SK-N-SH (cell line): Measurements from ENCODE around the gene R3HCC1L. TPM values are rescaled to one million over a fixed set of nuclear protein-coding genes. Genes with fewer than 3 reads are reported as not detected.

Experiments used
- CTCF ChIA-PET: fragments of 300-600, 350-600 bp; formaldehyde crosslinking; extraction: SDS; loops from one replicate; lab custom pipeline; 2021; lab: Yijun Ruan, JAX
- POLR2A ChIA-PET: fragments of 350-600 bp; sonication (Branson Sonifier 250); formaldehyde crosslinking; extraction: SDS; loops from one replicate; lab custom pipeline; 2020; ENCODE audit warnings: antibody characterized with exemption, inconsistent platforms; lab: Yijun Ruan, JAX
- DNase-seq: peaks from one replicate; pipeline ENCODE4 v3.0.0; 2012
- H2AFZ ChIP-seq: fragments of 200-600 bp; sonication (generic); 2 replicates; pipeline ENCODE4 v1.8.1; 2016; ENCODE audit warnings: antibody characterized with exemption, mild to moderate bottlenecking, low read depth
- H3F3A ChIP-seq: fragments of 200-600 bp; sonication (generic); replicated peaks from 2 replicates; pipeline ENCODE3; 2016; ENCODE audit warnings: antibody characterized with exemption, mild to moderate bottlenecking; ENCODE audit not compliant: insufficient read depth
- H3K27ac ChIP-seq, 2 experiments: fragments of 200-500 bp in 1 of 2; fragments of 200-600 bp in 1 of 2; sonication (Bioruptor generic) in 1 of 2; sonication (generic), shearing (Covaris generic) in 1 of 2; 2 replicates each; pipeline versions ENCODE4 v1.5.1 to v1.6.1; 2014 to 2016; ENCODE audit warnings: low read depth in 2 of 2, inconsistent platforms in 1 of 2, low read length in 1 of 2, mild to moderate bottlenecking in 1 of 2, mixed read lengths in 1 of 2
- H3K27me3 ChIP-seq: fragments of 200-600 bp; sonication (generic), shearing (Covaris generic); 2 replicates; pipeline ENCODE4 v1.6.1; 2016; ENCODE audit warnings: mixed run types; ENCODE audit not compliant: insufficient read depth
- H3K36me3 ChIP-seq, 2 experiments: fragments of 200-500 bp in 1 of 2; fragments of 200-600 bp in 1 of 2; sonication (Bioruptor generic) in 1 of 2; sonication (generic) in 1 of 2; replicated peaks in 1 of 2; 2 replicates each; pipeline versions ENCODE3 to v1.5.1; 2014 to 2016; ENCODE audit warnings: low read length in 1 of 2, mild to moderate bottlenecking in 1 of 2; ENCODE audit not compliant: insufficient read depth in 2 of 2, control insufficient read depth in 1 of 2
- H3K4me1 ChIP-seq, 2 experiments: fragments of 200-500 bp in 1 of 2; fragments of 200-600 bp in 1 of 2; sonication (Bioruptor generic) in 1 of 2; sonication (generic), shearing (Covaris generic) in 1 of 2; 2 replicates each; pipeline versions ENCODE4 v1.5.1 to v1.6.1; 2014 to 2016; ENCODE audit warnings: low read depth in 1 of 2, low read length in 1 of 2, mixed run types in 1 of 2; ENCODE audit not compliant: insufficient read depth in 2 of 2, control insufficient read depth in 1 of 2
- H3K4me2 ChIP-seq: fragments of 200-600 bp; sonication (generic), shearing (Covaris generic); 2 replicates; pipeline ENCODE4 v1.6.1; 2017; ENCODE audit warnings: mixed run types
- H3K4me3 ChIP-seq, 2 experiments: fragments of 200-500 bp in 1 of 2; fragments of 200-600 bp in 1 of 2; sonication (Bioruptor generic) in 1 of 2; sonication (generic), shearing (Covaris generic) in 1 of 2; 2 replicates each; pipeline versions ENCODE4 v1.5.1 to v1.8.1; 2014 to 2016; ENCODE audit warnings: low read depth in 2 of 2, inconsistent platforms in 1 of 2, low read length in 1 of 2, mild to moderate bottlenecking in 1 of 2, mixed read lengths in 1 of 2, moderate library complexity in 1 of 2
- H3K79me2 ChIP-seq: fragments of 200-600 bp; sonication (generic); 2 replicates; pipeline ENCODE4 v1.8.1; 2017; ENCODE audit warnings: mild to moderate bottlenecking; ENCODE audit not compliant: insufficient read depth
- H3K9ac ChIP-seq: fragments of 200-600 bp; sonication (generic); 2 replicates; pipeline ENCODE4 v1.6.1; 2017; ENCODE audit warnings: mixed run types
- H3K9me2 ChIP-seq: fragments of 200-600 bp; sonication (generic); 2 replicates; pipeline ENCODE4 v1.6.1; 2017; ENCODE audit warnings: mixed run types
- H3K9me3 ChIP-seq: fragments of 200-600 bp; sonication (generic); 2 replicates; pipeline ENCODE4 v1.6.1; 2017; ENCODE audit warnings: mixed run types, mild to moderate bottlenecking, moderate library complexity
- H4K20me1 ChIP-seq: fragments of 200-600 bp; sonication (generic); 2 replicates; pipeline ENCODE4 v1.6.1; 2017; ENCODE audit warnings: mild to moderate bottlenecking, mixed run types; ENCODE audit not compliant: insufficient read depth
- ELF1 ChIP-seq: IDR thresholded peaks from 2 replicates; pipeline ENCODE4 v1.4.0; 2012
- EZH2phosphoT487 ChIP-seq: fragments of 200-600 bp; sonication (generic); IDR thresholded peaks from 2 replicates; pipeline ENCODE4 v1.6.1; 2017; ENCODE audit warnings: low read depth, mixed run types, mild to moderate bottlenecking, antibody characterized with exemption, moderate library complexity, borderline replicate concordance
- FOSL2 ChIP-seq: IDR thresholded peaks from 2 replicates; pipeline ENCODE4 v1.4.0; 2012; ENCODE audit warnings: low read depth, mild to moderate bottlenecking, moderate library complexity, borderline replicate concordance
- FOXJ3 ChIP-seq: sonication (generic); formaldehyde crosslinking; IDR thresholded peaks from 2 replicates; pipeline ENCODE4 v1.5.1; 2020; ENCODE audit warnings: mild to moderate bottlenecking, missing genetic modification reagents
- GABPA ChIP-seq: IDR thresholded peaks from 2 replicates; pipeline ENCODE4 v1.4.0; 2012; ENCODE audit warnings: low read depth, mild to moderate bottlenecking
- JUND ChIP-seq: IDR thresholded peaks from 2 replicates; pipeline ENCODE4 v1.4.0; 2012
- MAX ChIP-seq: IDR thresholded peaks from 2 replicates; pipeline ENCODE4 v1.4.0; 2012; ENCODE audit warnings: low read depth
- NFIC ChIP-seq: IDR thresholded peaks from 2 replicates; pipeline ENCODE4 v1.4.0; 2012; ENCODE audit warnings: borderline replicate concordance
- NRF1 ChIP-seq: IDR thresholded peaks from 2 replicates; pipeline ENCODE4 v1.6.1; 2012; ENCODE audit warnings: low read depth, mild to moderate bottlenecking, low read length
- RAD21 ChIP-seq: IDR thresholded peaks from 2 replicates; pipeline ENCODE4 v1.6.1; 2012; ENCODE audit warnings: mild to moderate bottlenecking, low read length
- REST ChIP-seq: IDR thresholded peaks from 2 replicates; pipeline ENCODE4 v1.6.1; 2012; ENCODE audit warnings: mild to moderate bottlenecking, low read depth, low read length, moderate library complexity
- RFX5 ChIP-seq: IDR thresholded peaks from 2 replicates; pipeline ENCODE4 v1.6.1; 2012; ENCODE audit warnings: mild to moderate bottlenecking, improper control_type of control experiment, low read length
- YY1 ChIP-seq: IDR thresholded peaks from 2 replicates; pipeline ENCODE4 v1.4.0; 2012; ENCODE audit warnings: low read depth, mild to moderate bottlenecking
- WGBS: methylation state at CpG from one replicate; pipeline ENCODE4 v1.1.6; 2017; ENCODE audit warnings: low lambda C conversion rate; 5-methylcytosine and 5-hydroxymethylcytosine counted together
- polyA plus RNA-seq, 3 experiments: library from polyadenylated mRNA; depleted of rRNA; stranded (reverse); fragments of >200 nt; gene quantifications; 2 replicates each; pipeline ENCODE4 v1.2.3, GENCODE V29; 2012
- TF ChIP-seq, protein P1 (sequence below): IDR thresholded peaks from 2 replicates; pipeline ENCODE4 v1.4.0; 2012; ENCODE audit warnings: low read depth, borderline replicate concordance
- TF ChIP-seq, protein P2 (sequence below): IDR thresholded peaks from 2 replicates; pipeline ENCODE4; 2012
- TF ChIP-seq, protein P3 (sequence below): fragments of 150-350 bp; IDR thresholded peaks from 2 replicates; pipeline ENCODE4 v1.6.1; 2016; ENCODE audit warnings: mild to moderate bottlenecking, low read depth, low read length

The R3HCC1L gene
- polyA plus RNA-seq, 1 of the 3 experiments (the other 2 are of a cell fraction) = 6.0 TPM

- H3K79me2 ChIP-seq = no peaks in the 10 kb centered on the region
- no peaks in the 10 kb centered on the region for H3K27me3 ChIP-seq
- 93% methylated on average over 20 of the region's 22 CpGs for WGBS
- CTCF ChIA-PET = interaction anchor here (1.0 to 8.2 kb wide), 4 partner anchors 19 to 42 kb away, joined by 3 to 64 read pairs (median 5); no protein-coding TSS in a partner anchor
- peaks cover 11 to 27% of the 10 kb centered on the region in 2 experiments; a peak in 1 of 4 replicates for H3K4me1 ChIP-seq
- no peaks in the 10 kb centered on the region for H3K9me3 ChIP-seq
- peak overlapping the region in 1 of 2 experiments; percentile 40; a peak in 2 of 4 replicates for H3K4me3 ChIP-seq
- POLR2A ChIA-PET = interaction anchor here (1.4 kb wide), 1 partner anchor 42 kb away, joined by 10 read pairs; no protein-coding TSS in a partner anchor
- H4K20me1 ChIP-seq = no peaks in the 10 kb centered on the region
- H3F3A ChIP-seq = peaks cover 4% of the 10 kb centered on the region
- 0 out of 2 replicates have a peak overlapping the region, but pooled peaks have one; percentile 50 for H2AFZ ChIP-seq
- no peak overlapping the region for H3K9ac ChIP-seq
- no peak overlapping the region for H3K4me2 ChIP-seq
- no peaks in the 10 kb centered on the region for H3K9me2 ChIP-seq
- no peaks in the 10 kb centered on the region for H3K36me3 ChIP-seq
- TF ChIP-seq RAD21 (no peak), NRF1 (no peak), JUND (no peak), ELF1 (no peak), EZH2phosphoT487 (no peak), GABPA (no peak), MAX (no peak), REST (no peak), YY1 (no peak), RFX5 (no peak), FOXJ3 (CRISPR knock-in tag) (no peak), FOSL2 (no peak), NFIC (no peak)
- TF ChIP-seq, protein P1, sequence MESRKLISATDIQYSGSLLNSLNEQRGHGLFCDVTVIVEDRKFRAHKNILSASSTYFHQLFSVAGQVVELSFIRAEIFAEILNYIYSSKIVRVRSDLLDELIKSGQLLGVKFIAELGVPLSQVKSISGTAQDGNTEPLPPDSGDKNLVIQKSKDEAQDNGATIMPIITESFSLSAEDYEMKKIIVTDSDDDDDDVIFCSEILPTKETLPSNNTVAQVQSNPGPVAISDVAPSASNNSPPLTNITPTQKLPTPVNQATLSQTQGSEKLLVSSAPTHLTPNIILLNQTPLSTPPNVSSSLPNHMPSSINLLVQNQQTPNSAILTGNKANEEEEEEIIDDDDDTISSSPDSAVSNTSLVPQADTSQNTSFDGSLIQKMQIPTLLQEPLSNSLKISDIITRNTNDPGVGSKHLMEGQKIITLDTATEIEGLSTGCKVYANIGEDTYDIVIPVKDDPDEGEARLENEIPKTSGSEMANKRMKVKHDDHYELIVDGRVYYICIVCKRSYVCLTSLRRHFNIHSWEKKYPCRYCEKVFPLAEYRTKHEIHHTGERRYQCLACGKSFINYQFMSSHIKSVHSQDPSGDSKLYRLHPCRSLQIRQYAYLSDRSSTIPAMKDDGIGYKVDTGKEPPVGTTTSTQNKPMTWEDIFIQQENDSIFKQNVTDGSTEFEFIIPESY = no peak
- TF ChIP-seq, protein P2, sequence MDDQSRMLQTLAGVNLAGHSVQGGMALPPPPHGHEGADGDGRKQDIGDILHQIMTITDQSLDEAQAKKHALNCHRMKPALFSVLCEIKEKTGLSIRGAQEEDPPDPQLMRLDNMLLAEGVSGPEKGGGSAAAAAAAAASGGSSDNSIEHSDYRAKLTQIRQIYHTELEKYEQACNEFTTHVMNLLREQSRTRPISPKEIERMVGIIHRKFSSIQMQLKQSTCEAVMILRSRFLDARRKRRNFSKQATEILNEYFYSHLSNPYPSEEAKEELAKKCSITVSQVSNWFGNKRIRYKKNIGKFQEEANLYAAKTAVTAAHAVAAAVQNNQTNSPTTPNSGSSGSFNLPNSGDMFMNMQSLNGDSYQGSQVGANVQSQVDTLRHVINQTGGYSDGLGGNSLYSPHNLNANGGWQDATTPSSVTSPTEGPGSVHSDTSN = no peak
- TF ChIP-seq, protein P3, sequence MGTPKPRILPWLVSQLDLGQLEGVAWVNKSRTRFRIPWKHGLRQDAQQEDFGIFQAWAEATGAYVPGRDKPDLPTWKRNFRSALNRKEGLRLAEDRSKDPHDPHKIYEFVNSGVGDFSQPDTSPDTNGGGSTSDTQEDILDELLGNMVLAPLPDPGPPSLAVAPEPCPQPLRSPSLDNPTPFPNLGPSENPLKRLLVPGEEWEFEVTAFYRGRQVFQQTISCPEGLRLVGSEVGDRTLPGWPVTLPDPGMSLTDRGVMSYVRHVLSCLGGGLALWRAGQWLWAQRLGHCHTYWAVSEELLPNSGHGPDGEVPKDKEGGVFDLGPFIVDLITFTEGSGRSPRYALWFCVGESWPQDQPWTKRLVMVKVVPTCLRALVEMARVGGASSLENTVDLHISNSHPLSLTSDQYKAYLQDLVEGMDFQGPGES = no peak
- DNase-seq = peak; percentile 49
- no peak overlapping the region for H3K27ac ChIP-seq
These were observed 132.8 kb downstream of the R3HCC1L start for GRCh38 chr10:98267069-98267893.
